ENCODE data around the gene RYR2.

RYR2 gene

GRCh38 chr1:237478082-237478481 lies 436.1 kb downstream of the RYR2 start:
- DNase-seq, result no peak

GRCh38 chr1:237478842-237479241 lies 436.9 kb downstream of the RYR2 start:
- DNase-seq, result no peak

GRCh38 chr1:237482777-237483176 lies 440.8 kb downstream of the RYR2 start:
- no peak for DNase-seq

- DNase-seq, result no peak
These were observed 450.4 kb downstream of the RYR2 start for GRCh38 chr1:237492359-237492758.

DNA sequence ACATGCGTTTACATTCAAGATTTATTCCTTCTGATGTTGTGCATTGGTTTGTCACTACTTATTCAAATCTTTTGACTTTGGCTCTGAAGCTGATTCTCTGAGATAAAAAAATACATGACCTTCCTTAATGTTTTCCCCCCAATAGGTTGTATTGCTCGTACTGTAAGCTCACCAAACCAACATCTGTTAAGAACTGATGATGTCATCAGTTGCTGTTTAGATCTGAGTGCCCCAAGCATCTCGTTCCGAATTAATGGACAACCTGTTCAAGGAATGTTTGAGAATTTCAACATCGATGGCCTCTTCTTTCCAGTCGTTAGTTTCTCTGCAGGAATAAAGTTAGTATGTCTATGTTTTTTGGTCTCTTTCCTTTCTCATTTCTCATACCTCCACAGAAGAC lies 458.6 kb downstream of the RYR2 start:
- no peak for DNase-seq

- no peak for DNase-seq
These were observed 461.3 kb downstream of the RYR2 start for GRCh38 chr1:237503292-237503691.

GRCh38 chr1:237507005-237507404 lies 465.0 kb downstream of the RYR2 start:
- DNase-seq, result no peak

- no peak for DNase-seq
These were observed 467.8 kb downstream of the RYR2 start for GRCh38 chr1:237509748-237510147.

GRCh38 chr1:237525102-237525501 lies 483.1 kb downstream of the RYR2 start:
- no peak for DNase-seq

DNA sequence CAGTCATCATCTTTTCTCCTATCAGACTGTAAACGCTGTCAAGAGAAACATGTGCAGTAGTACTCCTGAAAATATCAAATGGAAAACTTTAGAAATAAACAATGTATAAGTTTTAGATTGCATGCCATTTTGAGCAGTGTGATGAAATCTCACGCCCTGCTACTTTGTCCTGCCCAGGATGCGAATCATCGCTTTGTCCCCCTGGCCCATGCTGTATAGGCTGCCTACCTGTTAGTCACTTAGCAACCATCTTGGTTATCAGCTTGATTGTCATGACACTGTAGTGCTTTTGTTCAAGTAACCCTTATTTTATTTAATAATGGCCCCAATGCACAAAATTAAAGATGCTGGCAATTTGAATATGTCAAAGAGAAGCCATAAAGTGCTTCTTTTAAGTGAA lies 485.8 kb downstream of the RYR2 start:
- DNase-seq, result no peak

- no peak for DNase-seq
These were observed 486.6 kb downstream of the RYR2 start for GRCh38 chr1:237528545-237528944.

DNA sequence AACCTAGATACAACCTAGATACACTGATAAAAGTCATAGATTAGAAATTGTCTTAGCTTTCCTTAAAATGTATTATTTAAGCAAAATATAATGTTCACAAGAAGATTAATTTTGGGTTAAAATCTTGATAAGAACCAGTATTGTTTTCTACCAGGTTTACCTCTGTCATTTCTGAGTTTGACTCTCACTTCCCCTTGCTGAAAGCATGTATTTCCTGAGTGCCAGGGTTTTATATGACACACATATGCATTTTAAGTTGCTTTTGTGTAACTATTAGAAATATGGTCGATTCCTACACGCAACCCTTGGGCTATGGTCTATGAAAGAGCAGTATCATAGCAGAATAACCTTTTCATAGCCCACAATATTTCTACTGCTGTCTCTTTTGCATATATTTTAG lies 497.1 kb downstream of the RYR2 start:
- no peak for DNase-seq

DNA sequence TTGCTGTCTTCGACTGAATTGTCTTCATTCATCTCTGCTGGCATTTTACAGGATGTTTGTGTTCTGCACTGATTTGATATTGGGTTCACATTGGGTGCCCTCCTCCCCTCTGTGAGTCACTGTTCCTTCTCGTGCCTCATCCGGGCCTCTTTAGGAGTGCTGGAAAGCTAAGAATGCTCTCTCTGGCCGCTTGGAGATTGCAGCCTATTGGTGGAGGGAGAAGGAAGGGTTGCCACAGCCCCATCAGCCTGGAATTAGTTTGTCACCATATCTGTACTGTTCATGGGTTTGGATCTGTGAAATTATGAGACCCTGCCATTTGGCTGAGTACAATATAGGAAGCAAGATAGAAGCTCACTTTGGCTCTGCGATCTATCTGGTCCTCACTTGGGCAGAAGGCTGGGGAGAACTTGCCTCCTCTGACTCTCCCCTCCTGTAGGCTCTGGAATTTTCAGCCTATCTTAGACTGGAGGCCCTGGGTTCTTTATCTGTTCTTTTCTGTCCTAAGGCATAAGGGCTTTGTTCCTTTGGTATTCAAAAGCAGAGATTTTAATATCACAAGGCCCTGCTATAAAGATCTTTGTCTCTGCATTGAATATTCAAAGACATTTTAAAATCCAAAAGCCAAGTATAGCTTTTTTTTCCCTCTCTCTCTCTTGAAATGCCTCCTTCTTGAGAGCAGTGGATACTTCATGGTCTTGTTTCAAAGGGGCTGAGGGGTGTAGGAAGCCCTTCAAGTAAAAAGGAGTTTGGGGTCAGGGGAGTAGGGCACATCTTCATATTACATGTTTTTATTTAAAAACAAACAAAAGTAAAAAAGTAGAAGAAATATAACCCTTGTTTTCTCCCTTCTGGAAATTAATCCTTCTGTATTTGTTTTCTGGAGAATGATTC lies 500.8 kb downstream of the RYR2 start:
- no peak for DNase-seq

GRCh38 chr1:237553078-237553477 lies 511.1 kb downstream of the RYR2 start:
- no peak for DNase-seq

DNA sequence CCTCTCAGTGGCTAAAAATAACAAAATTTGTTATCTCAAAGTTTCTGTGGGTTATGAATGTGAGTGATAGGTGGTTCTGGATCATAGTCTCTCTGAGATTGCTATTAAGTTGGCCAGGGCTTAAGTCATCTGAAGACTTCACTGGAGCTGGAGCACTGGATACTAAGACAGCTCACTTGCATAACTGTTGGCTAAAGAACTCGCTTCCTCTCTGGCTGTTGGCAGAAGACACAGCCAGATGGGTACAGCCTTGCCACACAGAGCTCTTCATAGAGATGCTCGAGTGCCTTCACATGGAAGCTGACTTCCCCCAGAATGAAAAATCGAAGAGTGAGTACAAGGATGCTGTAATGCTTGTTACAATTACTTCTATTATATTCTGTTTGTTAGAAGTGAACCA lies 514.9 kb downstream of the RYR2 start:
- no peak for DNase-seq

DNA sequence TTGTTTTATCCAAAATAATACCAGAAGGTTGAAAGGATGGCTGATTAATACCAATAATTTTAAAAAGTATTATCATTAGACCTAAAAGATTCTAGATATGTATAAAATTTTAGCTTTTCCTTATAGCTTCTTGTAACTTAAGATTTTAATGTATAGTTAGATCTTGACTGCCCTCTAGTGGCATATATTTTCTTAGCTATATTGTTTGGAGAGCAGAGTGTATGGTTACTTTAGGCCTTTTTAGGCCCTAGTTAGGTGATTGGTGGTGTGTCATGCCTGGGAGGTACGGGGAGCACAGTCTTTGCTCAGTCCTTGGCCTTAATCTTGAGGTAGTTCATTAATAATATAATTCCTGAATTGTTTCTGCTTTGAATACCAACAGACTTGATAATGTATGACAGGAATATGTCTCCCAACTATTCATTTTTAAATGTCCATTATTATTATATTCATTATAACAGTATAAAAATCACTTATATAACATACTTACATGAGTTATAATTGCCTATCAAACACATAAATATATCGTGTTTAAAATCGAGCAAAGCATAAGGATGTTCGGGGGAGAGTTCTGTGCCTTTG lies 520.3 kb downstream of the RYR2 start:
- peak; percentile 45 for DNase-seq

DNA sequence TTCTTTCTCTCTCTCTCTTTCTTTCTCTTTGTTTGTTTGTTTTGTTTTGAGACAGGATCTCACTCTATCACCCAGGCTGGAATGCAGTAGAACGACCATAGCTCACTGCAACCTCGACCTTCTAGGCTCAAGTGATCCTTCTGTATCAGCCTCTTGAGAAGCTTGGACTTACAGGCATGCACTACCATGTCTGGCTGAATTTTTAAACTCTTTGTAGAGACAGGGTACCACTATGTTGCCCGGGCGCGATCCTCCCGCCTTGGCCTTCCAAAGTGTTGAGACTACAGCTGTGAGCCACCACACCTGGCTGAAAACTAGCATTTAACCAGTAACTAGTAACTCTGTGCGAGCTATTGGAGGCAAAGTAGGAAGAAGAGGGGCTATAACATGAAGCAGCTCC lies 523.3 kb downstream of the RYR2 start:
- DNase-seq, result no peak

GRCh38 chr1:237566581-237566980 lies 524.6 kb downstream of the RYR2 start:
- no peak for DNase-seq

- no peak for DNase-seq
These were observed 527.0 kb downstream of the RYR2 start for GRCh38 chr1:237568955-237569354.

GRCh38 chr1:237570530-237570929 lies 528.5 kb downstream of the RYR2 start:
- no peak for DNase-seq

DNA sequence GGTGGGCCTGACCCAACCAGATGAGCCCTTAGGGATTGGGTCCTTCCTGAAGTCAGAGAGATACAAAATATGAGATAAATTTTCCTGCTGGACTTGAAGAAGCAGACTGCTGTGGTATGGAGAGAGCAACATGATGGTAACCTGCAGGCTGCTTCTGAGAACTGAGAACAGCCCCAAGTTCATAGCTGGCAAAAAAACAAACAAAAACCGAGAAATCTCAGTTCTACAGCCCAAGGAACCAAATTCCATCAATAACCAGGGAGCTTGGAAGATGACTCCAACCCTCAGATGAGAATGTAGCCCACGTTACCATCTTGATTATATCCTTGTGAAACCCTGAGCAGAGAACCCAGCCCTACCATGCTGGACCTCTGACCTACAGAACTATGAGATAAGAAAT lies 532.6 kb downstream of the RYR2 start:
- no peak for DNase-seq

DNA sequence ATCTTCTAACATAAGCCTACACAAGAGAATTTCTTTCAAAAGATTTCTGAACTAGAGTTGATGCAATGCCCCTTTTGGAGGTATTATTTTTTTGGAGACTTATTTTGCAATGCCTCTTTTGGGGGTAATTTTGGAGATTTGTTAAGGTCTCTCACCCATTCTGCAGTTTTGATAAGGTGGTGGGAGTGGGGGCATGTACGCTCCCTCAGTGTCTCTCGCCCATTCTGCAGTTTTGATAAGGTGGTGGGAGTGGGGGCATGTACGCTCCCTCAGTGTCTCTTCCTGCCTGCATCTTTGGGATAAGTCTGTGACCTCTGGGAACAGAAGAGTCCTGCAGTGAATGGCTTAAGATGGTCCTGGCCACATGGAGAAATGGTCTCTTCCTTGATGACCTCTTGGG lies 536.6 kb downstream of the RYR2 start:
- DNase-seq, result no peak

DNA sequence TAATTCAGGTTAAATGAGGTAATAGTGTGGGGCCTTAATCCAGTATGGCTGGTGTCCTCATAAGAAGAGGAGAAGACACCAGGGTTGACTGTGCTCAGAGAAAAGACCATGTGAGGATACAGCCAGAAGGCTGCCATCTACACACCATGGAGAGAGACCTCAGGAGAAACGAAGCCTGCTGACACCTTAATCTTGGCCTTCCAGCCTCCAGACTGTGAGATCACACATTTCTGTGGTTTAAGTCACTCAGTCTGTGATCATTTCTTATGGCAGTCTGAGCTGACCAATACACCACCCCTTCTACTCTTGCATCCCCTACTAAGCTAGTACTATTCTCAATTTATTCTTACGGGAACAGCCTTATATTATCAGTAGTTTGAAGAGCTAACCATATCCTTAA lies 538.7 kb downstream of the RYR2 start:
- no peak for DNase-seq

DNA sequence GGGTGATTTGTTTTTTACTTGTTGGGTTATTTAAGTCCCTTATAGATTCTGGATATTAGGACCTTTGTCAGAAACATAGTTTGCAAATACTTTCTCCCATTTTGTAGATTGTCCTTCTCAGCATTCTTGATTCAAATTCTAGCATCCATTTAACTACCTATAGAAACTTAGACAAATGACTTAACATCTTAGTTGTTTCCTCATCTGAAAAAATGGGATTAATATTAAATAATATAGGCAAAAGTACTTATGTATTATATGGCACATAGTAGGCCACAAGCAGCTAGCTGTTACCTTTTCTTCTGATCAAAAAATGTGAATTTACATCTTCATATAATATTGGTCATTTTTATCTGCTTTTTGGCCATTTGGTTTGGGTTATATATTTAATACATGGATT lies 541.3 kb downstream of the RYR2 start:
- no peak for DNase-seq

DNA sequence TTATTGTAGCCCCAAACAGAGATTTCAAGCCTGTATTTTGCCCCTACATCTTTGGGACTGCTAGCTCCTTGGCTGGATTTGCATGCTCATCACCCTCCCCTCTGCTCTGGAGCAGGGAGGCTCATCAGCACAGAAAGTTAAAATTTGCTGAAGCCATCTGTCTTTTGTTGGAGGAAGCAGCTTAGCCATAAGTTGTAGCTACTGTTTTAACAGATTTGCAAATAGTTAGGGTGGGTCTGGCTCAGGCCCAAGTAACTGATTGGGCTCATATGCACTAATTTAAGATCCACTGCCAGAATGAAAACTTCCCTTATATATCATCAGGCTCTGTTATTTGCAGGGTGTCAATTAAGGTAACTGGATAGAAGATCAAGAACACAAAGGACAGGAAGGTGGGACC lies 541.8 kb downstream of the RYR2 start:
- no peak for DNase-seq

Data from HCEC 1CT (cell line).